Measurements from ENCODE around the gene CCM2. TPM values are rescaled to one million over a fixed set of nuclear protein-coding genes. Genes with fewer than 3 reads are reported as not detected.

CCM2 gene
- total RNA-seq, 1 donor from 2014 or later, result 62.0 TPM

DNA sequence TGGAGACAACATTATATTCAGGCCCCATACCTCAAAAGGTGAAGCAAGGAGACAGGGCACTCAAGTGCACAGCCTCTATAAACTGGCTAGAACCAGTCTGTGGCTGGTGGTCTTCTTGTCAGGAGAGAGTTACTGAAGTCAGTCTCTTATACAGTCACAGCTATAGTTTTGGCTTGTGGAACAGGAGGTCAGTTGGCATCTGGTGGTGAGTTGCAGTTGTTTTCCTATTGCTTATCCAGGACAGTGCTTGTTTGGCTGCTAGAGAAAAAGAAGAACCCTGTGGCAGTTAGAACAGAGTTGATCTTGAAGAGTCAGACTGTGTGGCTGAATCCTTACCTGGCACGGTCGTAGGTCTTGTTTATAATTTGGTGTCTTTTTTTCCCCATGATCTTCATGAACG lies 17.3 kb downstream of the CCM2 start:
- no peak overlapping the region for H3K9ac ChIP-seq (ENCODE audit: low read length)
- H3K36me3 ChIP-seq (ENCODE audit: insufficient read depth, low read length), result no peaks in the 10 kb centered on the region
- H3K4me3 ChIP-seq (ENCODE audit: insufficient read depth, low read depth, low read length), result no peak overlapping the region
- peaks cover 10% of the 10 kb centered on the region for H3K4me1 Mint-ChIP-seq (ENCODE audit: low read depth, unreplicated experiment)
- H3K4me1 ChIP-seq (ENCODE audit: insufficient read depth, low read length), result peaks cover 7% of the 10 kb centered on the region
- no peaks in the 10 kb centered on the region for H3K27me3 ChIP-seq (ENCODE audit: insufficient read depth, low read length)
- no peak overlapping the region for H2AFZ ChIP-seq (ENCODE audit: low read depth, low read length)
- DNase-seq (ENCODE audit: low read depth) (no peak), FAIRE-seq (no peak)
- no peak overlapping the region for H3K27ac ChIP-seq (ENCODE audit: low read depth, low read length)
- peaks cover 6% of the 10 kb centered on the region for H3K9me3 Mint-ChIP-seq (ENCODE audit: unreplicated experiment)
- H4K20me1 ChIP-seq (ENCODE audit: insufficient read depth, low read length), result peaks cover 58% of the 10 kb centered on the region
- TF ChIP-seq, protein P1, sequence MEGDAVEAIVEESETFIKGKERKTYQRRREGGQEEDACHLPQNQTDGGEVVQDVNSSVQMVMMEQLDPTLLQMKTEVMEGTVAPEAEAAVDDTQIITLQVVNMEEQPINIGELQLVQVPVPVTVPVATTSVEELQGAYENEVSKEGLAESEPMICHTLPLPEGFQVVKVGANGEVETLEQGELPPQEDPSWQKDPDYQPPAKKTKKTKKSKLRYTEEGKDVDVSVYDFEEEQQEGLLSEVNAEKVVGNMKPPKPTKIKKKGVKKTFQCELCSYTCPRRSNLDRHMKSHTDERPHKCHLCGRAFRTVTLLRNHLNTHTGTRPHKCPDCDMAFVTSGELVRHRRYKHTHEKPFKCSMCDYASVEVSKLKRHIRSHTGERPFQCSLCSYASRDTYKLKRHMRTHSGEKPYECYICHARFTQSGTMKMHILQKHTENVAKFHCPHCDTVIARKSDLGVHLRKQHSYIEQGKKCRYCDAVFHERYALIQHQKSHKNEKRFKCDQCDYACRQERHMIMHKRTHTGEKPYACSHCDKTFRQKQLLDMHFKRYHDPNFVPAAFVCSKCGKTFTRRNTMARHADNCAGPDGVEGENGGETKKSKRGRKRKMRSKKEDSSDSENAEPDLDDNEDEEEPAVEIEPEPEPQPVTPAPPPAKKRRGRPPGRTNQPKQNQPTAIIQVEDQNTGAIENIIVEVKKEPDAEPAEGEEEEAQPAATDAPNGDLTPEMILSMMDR (IDR thresholded peaks at IDR 0.05; ENCODE audit: insufficient read depth, low read depth, low read length), result no peak
- TF ChIP-seq EZH2 (IDR thresholded peaks at IDR 0.05; ENCODE audit: insufficient read depth, low read length), result no peak
- no peak overlapping the region for H3K4me2 ChIP-seq (ENCODE audit: low read length)
- peaks cover 14% of the 10 kb centered on the region for H3K36me3 Mint-ChIP-seq (ENCODE audit: low read depth, unreplicated experiment)
- H3K4me3 Mint-ChIP-seq (ENCODE audit: unreplicated experiment), result no peak overlapping the region
- peaks cover 66% of the 10 kb centered on the region for H3K79me2 ChIP-seq (ENCODE audit: insufficient read depth, low read length)
- H3K9me3 ChIP-seq (ENCODE audit: insufficient read depth, low read depth, low read length), result no peaks in the 10 kb centered on the region
- H3K27ac Mint-ChIP-seq (ENCODE audit: unreplicated experiment), result no peak overlapping the region
- H3K27me3 Mint-ChIP-seq (ENCODE audit: low read depth, unreplicated experiment), result no peaks in the 10 kb centered on the region

DNA sequence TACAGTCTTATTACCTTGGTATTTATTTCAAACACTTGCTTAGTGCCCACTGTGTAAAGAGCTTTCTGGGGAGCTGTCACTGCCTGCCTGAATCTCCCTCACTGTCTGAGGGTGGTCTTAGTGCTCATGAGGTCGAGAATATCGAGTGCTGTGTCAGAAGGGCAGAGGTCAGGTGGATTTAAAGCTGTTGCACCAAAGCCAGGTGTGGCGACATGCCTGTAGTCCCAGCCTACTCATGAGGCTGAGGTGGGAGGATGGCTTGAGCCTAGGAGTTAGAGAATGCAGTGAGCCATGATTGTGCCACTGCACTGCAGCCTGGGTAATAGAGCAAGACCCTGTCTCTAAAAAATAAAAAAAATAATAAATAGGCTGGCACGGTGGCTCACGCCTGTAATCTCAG lies 20.9 kb downstream of the CCM2 start:
- H3K27me3 ChIP-seq (ENCODE audit: insufficient read depth, low read length), result no peaks in the 10 kb centered on the region
- Mint-ChIP-seq H3K4me1 (ENCODE audit: low read depth, unreplicated experiment) (peaks cover 16% of the 10 kb centered on the region), H3K27me3 (ENCODE audit: low read depth, unreplicated experiment) (no peaks in the 10 kb centered on the region), H3K27ac (ENCODE audit: unreplicated experiment) (no peak overlapping the region), H3K4me3 (ENCODE audit: unreplicated experiment) (no peak overlapping the region), H3K36me3 (ENCODE audit: low read depth, unreplicated experiment) (peaks cover 18% of the 10 kb centered on the region), H3K9me3 (ENCODE audit: unreplicated experiment) (peaks cover 6% of the 10 kb centered on the region)
- no peak overlapping the region for H2AFZ ChIP-seq (ENCODE audit: low read depth, low read length)
- H3K36me3 ChIP-seq (ENCODE audit: insufficient read depth, low read length), result no peaks in the 10 kb centered on the region
- peaks cover 7% of the 10 kb centered on the region for H3K4me1 ChIP-seq (ENCODE audit: insufficient read depth, low read length)
- H3K4me3 ChIP-seq (ENCODE audit: insufficient read depth, low read depth, low read length), result no peak overlapping the region
- no peak overlapping the region for H3K9ac ChIP-seq (ENCODE audit: low read length)
- FAIRE-seq (no peak), DNase-seq (ENCODE audit: low read depth) (no peak)
- peaks cover 64% of the 10 kb centered on the region for H4K20me1 ChIP-seq (ENCODE audit: insufficient read depth, low read length)
- TF ChIP-seq, protein P1 (IDR thresholded peaks at IDR 0.05; ENCODE audit: insufficient read depth, low read depth, low read length), result no peak
- peaks cover 68% of the 10 kb centered on the region for H3K79me2 ChIP-seq (ENCODE audit: insufficient read depth, low read length)
- H3K4me2 ChIP-seq (ENCODE audit: low read length), result no peak overlapping the region
- no peak overlapping the region for H3K27ac ChIP-seq (ENCODE audit: low read depth, low read length)
- no peaks in the 10 kb centered on the region for H3K9me3 ChIP-seq (ENCODE audit: insufficient read depth, low read depth, low read length)

GRCh38 chr7:45021604-45022296 lies 21.7 kb downstream of the CCM2 start:
- Mint-ChIP-seq H3K9me3 (ENCODE audit: unreplicated experiment) (peaks cover 6% of the 10 kb centered on the region), H3K4me3 (ENCODE audit: unreplicated experiment) (no peak overlapping the region), H3K27ac (ENCODE audit: unreplicated experiment) (no peak overlapping the region), H3K27me3 (ENCODE audit: low read depth, unreplicated experiment) (no peaks in the 10 kb centered on the region), H3K4me1 (ENCODE audit: low read depth, unreplicated experiment) (peaks cover 18% of the 10 kb centered on the region), H3K36me3 (ENCODE audit: low read depth, unreplicated experiment) (peaks cover 16% of the 10 kb centered on the region)
- no peaks in the 10 kb centered on the region for H3K9me3 ChIP-seq (ENCODE audit: insufficient read depth, low read depth, low read length)
- FAIRE-seq, result no peak
- DNase-seq (ENCODE audit: low read depth), result peak; percentile 49
- H3K27ac ChIP-seq (ENCODE audit: low read depth, low read length), result no peak overlapping the region
- no peak for TF ChIP-seq EZH2 (IDR thresholded peaks at IDR 0.05; ENCODE audit: insufficient read depth, low read length)
- TF ChIP-seq, protein P1 (IDR thresholded peaks at IDR 0.05; ENCODE audit: insufficient read depth, low read depth, low read length), result no peak
- H3K27me3 ChIP-seq (ENCODE audit: insufficient read depth, low read length), result no peaks in the 10 kb centered on the region
- no peak overlapping the region for H2AFZ ChIP-seq (ENCODE audit: low read depth, low read length)
- H3K4me1 ChIP-seq (ENCODE audit: insufficient read depth, low read length), result peaks cover 7% of the 10 kb centered on the region
- peaks cover 74% of the 10 kb centered on the region for H3K79me2 ChIP-seq (ENCODE audit: insufficient read depth, low read length)
- H3K36me3 ChIP-seq (ENCODE audit: insufficient read depth, low read length), result no peaks in the 10 kb centered on the region
- H3K4me2 ChIP-seq (ENCODE audit: low read length), result peak overlapping the region; percentile 41
- no peak overlapping the region for H3K9ac ChIP-seq (ENCODE audit: low read length)
- peaks cover 71% of the 10 kb centered on the region for H4K20me1 ChIP-seq (ENCODE audit: insufficient read depth, low read length)
- H3K4me3 ChIP-seq (ENCODE audit: insufficient read depth, low read depth, low read length), result no peak overlapping the region

Data from astrocyte (in vitro differentiated cells and primary cell).